ENCODE measurements around the gene TBC1D22A.

The TBC1D22A gene

GRCh38 chr22:46737105-46737975, 25.1 kb upstream of the TBC1D22A start:
- peak; percentile 81 for DNase-seq

GRCh38 chr22:46737976-46738646, 24.3 kb upstream of the TBC1D22A start, which contains the start of gene CERK:
CERK (minus strand) TSS chr22:46738252; CDS start chr22:46738148, 104 bp downstream.
- peak; percentile 92 for DNase-seq

- DNase-seq: peak; percentile 72
Measured at GRCh38 chr22:46738647-46739093, 23.8 kb upstream of the TBC1D22A start.

GRCh38 chr22:46739094-46739870, 23.2 kb upstream of the TBC1D22A start:
- DNase-seq: no peak

GRCh38 chr22:46740910-46741780, 21.3 kb upstream of the TBC1D22A start:
- no peak for DNase-seq

GRCh38 chr22:46741974-46742519, 20.4 kb upstream of the TBC1D22A start:
- no peak for DNase-seq

- DNase-seq: no peak
Measured at GRCh38 chr22:46742576-46743221, 19.8 kb upstream of the TBC1D22A start.

GRCh38 chr22:46744581-46744980, 17.9 kb upstream of the TBC1D22A start:
- no peak for DNase-seq

GRCh38 chr22:46746192-46746591, 16.3 kb upstream of the TBC1D22A start:
- no peak for DNase-seq

- no peak for DNase-seq
Measured at GRCh38 chr22:46746620-46747019, 15.8 kb upstream of the TBC1D22A start.

GRCh38 chr22:46747646-46748045, 14.8 kb upstream of the TBC1D22A start:
- no peak for DNase-seq

GRCh38 chr22:46748206-46748907, 14.1 kb upstream of the TBC1D22A start:
- DNase-seq: no peak

GRCh38 chr22:46748908-46749675, 13.4 kb upstream of the TBC1D22A start:
- DNase-seq: no peak

- DNase-seq: no peak
Measured at GRCh38 chr22:46749682-46750529, 12.5 kb upstream of the TBC1D22A start.

GRCh38 chr22:46750530-46750800, 12.0 kb upstream of the TBC1D22A start:
- no peak for DNase-seq

- no peak for DNase-seq
Measured at GRCh38 chr22:46750863-46751443, 11.5 kb upstream of the TBC1D22A start.

GRCh38 chr22:46752286-46752987, 10.0 kb upstream of the TBC1D22A start:
- DNase-seq: no peak

GRCh38 chr22:46752988-46753310, 9.5 kb upstream of the TBC1D22A start:
- DNase-seq: no peak

Data from eye (tissue), 1 donor.